CD8-positive, alpha-beta memory T cell (primary cell): ENCODE results near the gene TSPAN11. TPM values are rescaled to one million over a fixed set of nuclear protein-coding genes. Genes with fewer than 3 reads are reported as not detected.

Experiments
- CTCF ChIA-PET: fragments of 350-600 bp; sonication (Branson Sonifier 250); formaldehyde crosslinking; loops from one replicate; lab custom pipeline; 2021; ENCODE audit warnings: antibody characterized with exemption; lab: Charles Lee
- POLR2A ChIA-PET: fragments of 350-600 bp; sonication (Branson Sonifier 250); formaldehyde crosslinking; loops from one replicate; lab custom pipeline; 2021; ENCODE audit warnings: antibody characterized with exemption; lab: Charles Lee
- DNase-seq, 5 donors: peaks; one replicate each; pipeline versions ENCODE4 v3.0.0 to v3.0.0-alpha.2; 2020 to 2022; ENCODE audit warnings: mixed read lengths in 1 of 5
- H3K27ac ChIP-seq: one replicate; pipeline ENCODE4 v1.7.0; 2013; ENCODE audit warnings: low read depth, mild to moderate bottlenecking, low read length, moderate library complexity
- H3K27me3 ChIP-seq: 2 replicates; pipeline ENCODE4 v1.7.0; 2013; ENCODE audit warnings: low read length, mild to moderate bottlenecking; ENCODE audit not compliant: insufficient read depth, poor library complexity, severe bottlenecking
- H3K36me3 ChIP-seq: 2 replicates; pipeline ENCODE4 v1.7.0; 2013; ENCODE audit warnings: mild to moderate bottlenecking, low read length, moderate library complexity; ENCODE audit not compliant: insufficient read depth
- H3K4me1 ChIP-seq: 2 replicates; pipeline ENCODE4 v1.7.0; 2013; ENCODE audit warnings: mild to moderate bottlenecking, low read length, moderate library complexity; ENCODE audit not compliant: insufficient read depth
- H3K4me3 ChIP-seq: 2 replicates; pipeline ENCODE4 v1.7.0; 2013; ENCODE audit warnings: mild to moderate bottlenecking, low read length
- H3K9me3 ChIP-seq: 2 replicates; pipeline ENCODE4 v1.7.0; 2013; ENCODE audit warnings: mild to moderate bottlenecking, low read length
- H3K27ac Mint-ChIP-seq, 8 donors: one replicate each; pipeline ENCODE4 v1.8.0; 2020 to 2021; ENCODE audit warnings: mixed read lengths in 8 of 8, mild to moderate bottlenecking in 6 of 8, inconsistent platforms in 3 of 8, moderate library complexity in 3 of 8
- H3K27me3 Mint-ChIP-seq, 2 donors: one replicate each; pipeline ENCODE4 v1.8.0; 2020 to 2021; ENCODE audit warnings: mixed read lengths in 2 of 2, mild to moderate bottlenecking in 1 of 2, moderate library complexity in 1 of 2
- H3K36me3 Mint-ChIP-seq, 3 donors: one replicate each; pipeline ENCODE4 v1.8.0; 2020 to 2021; ENCODE audit warnings: mixed read lengths in 3 of 3, inconsistent platforms in 1 of 3, mild to moderate bottlenecking in 1 of 3
- H3K4me1 Mint-ChIP-seq, 3 donors: one replicate each; pipeline ENCODE4 v1.8.0; 2020 to 2021; ENCODE audit warnings: mixed read lengths in 3 of 3, inconsistent platforms in 1 of 3, mild to moderate bottlenecking in 1 of 3
- H3K4me3 Mint-ChIP-seq, 7 donors: one replicate each; pipeline ENCODE4 v1.8.0; 2020 to 2021; ENCODE audit warnings: mixed read lengths in 7 of 7, mild to moderate bottlenecking in 6 of 7, moderate library complexity in 4 of 7, inconsistent platforms in 2 of 7
- H3K9me3 Mint-ChIP-seq, 5 donors: one replicate each; pipeline ENCODE4 v1.8.0; 2020 to 2022; ENCODE audit warnings: mixed read lengths in 5 of 5, mild to moderate bottlenecking in 3 of 5, moderate library complexity in 2 of 5, inconsistent platforms in 1 of 5
- polyA plus RNA-seq: library from polyadenylated mRNA; unstranded; fragments of 300-500 nt; fragmentation: Illumina TruSeq; gene quantifications from one replicate; pipeline ENCODE4 v1.2.3, GENCODE V29; 2021
- total RNA-seq, 2 experiments: library from RNA; stranded (reverse); gene quantifications; one replicate each; pipeline ENCODE4 v1.2.3, GENCODE V29; 2021

The TSPAN11 gene
- total and polyA plus RNA-seq, 3 experiments from 2014 or later = not detected

GRCh38 chr12:30979371-30980259 is 53.1 kb downstream of the TSPAN11 start:
- no peak overlapping the region for H3K27ac ChIP-seq
- Mint-ChIP-seq H3K4me3 (no peak overlapping the region), H3K36me3 (no peaks in the 10 kb centered on the region), H3K27ac (no peak overlapping the region), H3K4me1 (no peaks in the 10 kb centered on the region), H3K27me3 (peaks cover 0 to 4% of the 10 kb centered on the region in 2 donors), H3K9me3 (peaks cover 0 to 1% (median 0%) of the 10 kb centered on the region in 5 donors)
- CTCF ChIA-PET = interaction anchor here (1.0 to 1.6 kb wide), 3 partner anchors 10 to 78 kb away, joined by 3 read pairs; no protein-coding TSS in a partner anchor
- DNase-seq = no peak
- no peaks in the 10 kb centered on the region for H3K36me3 ChIP-seq
- no peaks in the 10 kb centered on the region for H3K4me1 ChIP-seq
- H3K4me3 ChIP-seq = no peak overlapping the region
- POLR2A ChIA-PET = no interaction called here
- no peaks in the 10 kb centered on the region for H3K27me3 ChIP-seq
- H3K9me3 ChIP-seq = no peaks in the 10 kb centered on the region

- peak overlapping the region in 1 of 7 donors; percentile 72 for H3K4me3 Mint-ChIP-seq
- peaks cover 0 to 1% (median 0%) of the 10 kb centered on the region in 5 donors for H3K9me3 Mint-ChIP-seq
- no peaks in the 10 kb centered on the region for H3K4me1 Mint-ChIP-seq
- no peaks in the 10 kb centered on the region for H3K36me3 Mint-ChIP-seq
- Histone ChIP-seq H3K36me3 (no peaks in the 10 kb centered on the region), H3K4me1 (no peaks in the 10 kb centered on the region), H3K27ac (no peak overlapping the region), H3K4me3 (no peak overlapping the region), H3K9me3 (no peaks in the 10 kb centered on the region), H3K27me3 (no peaks in the 10 kb centered on the region)
- no peak overlapping the region for H3K27ac Mint-ChIP-seq
- peaks cover 0 to 2% of the 10 kb centered on the region in 2 donors for H3K27me3 Mint-ChIP-seq
- no peak for DNase-seq
- ChIA-PET POLR2A (no interaction called here), CTCF (no interaction called here)
These were observed 54.6 kb downstream of the TSPAN11 start for GRCh38 chr12:30980955-30981662.

- ChIA-PET CTCF (no interaction called here), POLR2A (no interaction called here)
- no peaks in the 10 kb centered on the region for H3K36me3 ChIP-seq
- H3K27me3 ChIP-seq = no peaks in the 10 kb centered on the region
- Mint-ChIP-seq H3K4me1 (no peaks in the 10 kb centered on the region), H3K36me3 (no peaks in the 10 kb centered on the region), H3K9me3 (no peaks in the 10 kb centered on the region), H3K4me3 (no peak overlapping the region), H3K27ac (no peak overlapping the region), H3K27me3 (peaks cover 0 to 2% of the 10 kb centered on the region in 2 donors)
- no peak for DNase-seq
- H3K9me3 ChIP-seq = no peaks in the 10 kb centered on the region
- H3K4me1 ChIP-seq = no peaks in the 10 kb centered on the region
- no peak overlapping the region for H3K27ac ChIP-seq
- no peak overlapping the region for H3K4me3 ChIP-seq
These were observed 55.9 kb downstream of the TSPAN11 start for GRCh38 chr12:30982413-30982812.

GRCh38 chr12:30985814-30986452 is 59.4 kb downstream of the TSPAN11 start:
- no peak for DNase-seq
- Mint-ChIP-seq H3K4me3 (no peak overlapping the region), H3K27ac (no peak overlapping the region), H3K27me3 (peaks cover 0 to 3% of the 10 kb centered on the region in 2 donors), H3K4me1 (no peaks in the 10 kb centered on the region), H3K36me3 (no peaks in the 10 kb centered on the region), H3K9me3 (no peaks in the 10 kb centered on the region)
- ChIA-PET CTCF (no interaction called here), POLR2A (no interaction called here)
- H3K9me3 ChIP-seq = no peaks in the 10 kb centered on the region
- no peak overlapping the region for H3K4me3 ChIP-seq
- H3K27me3 ChIP-seq = no peaks in the 10 kb centered on the region
- H3K27ac ChIP-seq = no peak overlapping the region
- no peaks in the 10 kb centered on the region for H3K4me1 ChIP-seq
- no peaks in the 10 kb centered on the region for H3K36me3 ChIP-seq

- ChIA-PET POLR2A (no interaction called here), CTCF (no interaction called here)
- H3K27me3 ChIP-seq = no peaks in the 10 kb centered on the region
- H3K36me3 Mint-ChIP-seq = no peaks in the 10 kb centered on the region
- no peak overlapping the region for H3K27ac ChIP-seq
- H3K27ac Mint-ChIP-seq = no peak overlapping the region
- no peak overlapping the region for H3K4me3 ChIP-seq
- H3K4me3 Mint-ChIP-seq = no peak overlapping the region
- no peaks in the 10 kb centered on the region for H3K4me1 ChIP-seq
- H3K36me3 ChIP-seq = no peaks in the 10 kb centered on the region
- H3K9me3 ChIP-seq = no peaks in the 10 kb centered on the region
- DNase-seq = no peak
- H3K9me3 Mint-ChIP-seq = no peaks in the 10 kb centered on the region
- peaks cover 0 to 3% of the 10 kb centered on the region in 2 donors for H3K27me3 Mint-ChIP-seq
- no peaks in the 10 kb centered on the region for H3K4me1 Mint-ChIP-seq
These were observed 61.5 kb downstream of the TSPAN11 start for GRCh38 chr12:30988086-30988485.

GRCh38 chr12:30988646-30989286 is 62.2 kb downstream of the TSPAN11 start:
- ChIA-PET POLR2A (no interaction called here), CTCF (no interaction called here)
- H3K27me3 Mint-ChIP-seq = peaks cover 0 to 1% of the 10 kb centered on the region in 2 donors
- no peaks in the 10 kb centered on the region for H3K9me3 ChIP-seq
- H3K27ac Mint-ChIP-seq = no peak overlapping the region
- no peaks in the 10 kb centered on the region for H3K9me3 Mint-ChIP-seq
- no peaks in the 10 kb centered on the region for H3K36me3 Mint-ChIP-seq
- no peak overlapping the region for H3K4me3 Mint-ChIP-seq
- no peaks in the 10 kb centered on the region for H3K27me3 ChIP-seq
- H3K4me1 ChIP-seq = no peaks in the 10 kb centered on the region
- no peak overlapping the region for H3K27ac ChIP-seq
- no peaks in the 10 kb centered on the region for H3K36me3 ChIP-seq
- no peak overlapping the region for H3K4me3 ChIP-seq
- no peaks in the 10 kb centered on the region for H3K4me1 Mint-ChIP-seq
- no peak for DNase-seq

GRCh38 chr12:30989754-30990153 is 63.2 kb downstream of the TSPAN11 start:
- Mint-ChIP-seq H3K27me3 (peaks cover 0 to 1% of the 10 kb centered on the region in 2 donors), H3K4me1 (no peaks in the 10 kb centered on the region), H3K36me3 (no peaks in the 10 kb centered on the region), H3K27ac (no peak overlapping the region), H3K9me3 (no peaks in the 10 kb centered on the region), H3K4me3 (no peak overlapping the region)
- no peak for DNase-seq
- ChIA-PET CTCF (interaction anchor here (1.4 kb wide), 1 partner anchor 10 kb away, joined by 3 read pairs; no protein-coding TSS in a partner anchor), POLR2A (no interaction called here)
- H3K36me3 ChIP-seq = no peaks in the 10 kb centered on the region
- no peak overlapping the region for H3K27ac ChIP-seq
- H3K4me1 ChIP-seq = no peaks in the 10 kb centered on the region
- H3K4me3 ChIP-seq = no peak overlapping the region
- no peaks in the 10 kb centered on the region for H3K27me3 ChIP-seq
- no peaks in the 10 kb centered on the region for H3K9me3 ChIP-seq
